GM19025 (cell line): Measurements from ENCODE around the gene CROCC.
A peak's percentile ranks its signal among the peaks of the same experiment; 100 is the strongest.
"Not testable (repeated sequence)": the region's sequence is repeated elsewhere in the genome, so short reads cannot be mapped to it uniquely, and the experiment has no call there.

Experiments
- ATAC-seq: cut with Tn5 transposase; IDR thresholded peaks from one replicate; pipeline ENCODE4 v1.9.1; 2021; ENCODE audit warnings: mild to moderate bottlenecking, low read depth, moderate library complexity; ENCODE audit not compliant: unreplicated experiment

Gene CROCC

DNA sequence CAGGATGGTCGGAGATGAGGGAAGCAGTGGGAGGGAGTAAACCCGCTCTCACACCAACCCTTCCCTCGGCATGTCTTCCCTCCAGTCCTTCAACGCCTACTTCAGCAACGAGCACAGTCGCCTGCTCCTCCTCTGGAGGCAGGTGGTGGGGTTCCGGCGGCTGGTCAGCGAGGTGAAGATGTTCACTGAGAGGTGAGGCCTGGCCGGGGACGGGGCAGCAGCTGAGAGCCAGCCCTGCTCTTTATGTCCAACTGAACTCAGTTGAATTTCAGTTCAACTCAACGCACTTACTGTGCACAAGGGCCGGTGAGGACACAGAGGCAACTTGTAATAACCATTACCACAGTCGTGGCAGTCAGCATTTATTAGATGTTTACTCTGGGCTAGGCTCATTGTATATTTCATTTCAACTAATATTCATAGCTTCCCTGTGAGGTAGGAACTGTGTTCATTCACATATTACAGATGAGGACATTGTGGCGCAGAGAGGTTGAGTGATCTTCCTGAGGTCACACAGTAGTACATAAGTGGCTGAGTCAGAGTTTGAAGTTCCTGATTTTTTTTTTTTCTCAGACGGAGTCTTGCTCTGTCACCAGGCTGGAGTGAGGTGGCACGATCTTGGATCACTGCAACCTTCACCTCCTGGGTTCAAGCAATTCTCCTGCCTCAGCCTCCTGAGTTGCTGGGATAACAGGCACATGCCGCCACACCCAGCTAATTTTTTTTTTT lies 9.6 kb downstream of the CROCC start:
- ATAC-seq: not testable (repeated sequence)

DNA sequence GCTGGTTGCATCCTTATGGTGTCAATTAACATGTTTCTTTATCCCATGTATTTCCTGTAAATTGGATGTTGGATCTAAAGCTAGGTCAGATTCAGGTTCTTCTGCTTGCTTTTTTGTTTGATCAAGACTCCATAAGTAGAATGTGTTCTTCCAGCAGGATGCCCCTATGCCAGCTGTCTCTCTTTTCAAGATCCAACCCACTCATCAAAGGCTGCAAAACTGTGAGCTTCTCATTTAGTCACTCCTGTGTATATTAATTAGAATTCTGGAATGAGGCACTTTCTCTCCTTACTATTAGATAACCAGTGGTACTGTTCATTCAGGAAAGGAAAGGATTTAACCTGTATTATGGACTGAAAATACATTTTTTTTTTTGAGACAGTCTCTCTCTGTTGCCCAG lies 12.2 kb downstream of the CROCC start:
- not testable (repeated sequence) for ATAC-seq

- ATAC-seq: not testable (repeated sequence)
These were observed 14.8 kb downstream of the CROCC start for GRCh38 chr1:16936580-16936979.

- ATAC-seq: no peak
These were observed 16.9 kb downstream of the CROCC start for GRCh38 chr1:16938351-16939321.

- ATAC-seq: not testable (repeated sequence)
These were observed 17.9 kb downstream of the CROCC start for GRCh38 chr1:16939386-16940180.

DNA sequence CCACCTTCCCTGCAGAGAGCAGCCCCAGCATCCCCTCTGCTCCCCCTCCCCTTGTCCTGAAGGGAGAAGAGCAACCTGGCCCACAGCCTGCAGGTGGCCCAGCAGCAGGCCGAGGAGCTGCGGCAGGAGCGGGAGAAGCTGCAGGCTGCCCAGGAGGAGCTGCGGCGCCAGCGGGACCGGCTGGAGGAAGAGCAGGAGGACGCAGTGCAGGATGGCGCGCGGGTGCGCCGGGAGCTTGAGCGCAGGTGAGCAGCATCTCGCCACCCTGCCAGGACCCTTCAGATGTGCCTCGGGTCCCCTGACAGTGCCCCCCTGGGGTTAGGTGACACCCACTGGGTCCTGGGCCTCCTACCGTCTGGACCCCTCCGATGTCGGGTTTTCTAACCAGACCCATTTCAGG lies 22.3 kb downstream of the CROCC start:
- no peak for ATAC-seq

DNA sequence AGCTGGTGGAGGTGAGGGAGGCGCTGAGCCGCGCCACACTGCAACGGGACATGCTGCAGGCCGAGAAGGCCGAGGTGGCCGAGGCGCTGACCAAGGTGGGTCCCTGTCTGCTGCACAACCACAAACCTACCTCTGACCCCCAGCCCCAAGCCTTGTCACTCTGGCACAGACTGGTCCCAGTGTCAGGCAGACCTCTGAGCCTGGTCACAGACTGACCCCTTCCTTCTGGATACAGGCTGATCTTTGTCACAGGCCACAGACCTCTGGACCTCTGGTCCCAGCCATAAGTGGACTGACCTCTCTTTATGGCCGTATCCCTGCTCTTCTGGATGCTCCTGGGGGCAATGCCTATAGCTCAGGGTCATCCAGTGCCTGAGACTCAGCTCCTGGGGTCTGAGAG lies 23.8 kb downstream of the CROCC start:
- ATAC-seq: not testable (repeated sequence)

GRCh38 chr1:16946185-16946584 lies 24.5 kb downstream of the CROCC start:
- ATAC-seq: not testable (repeated sequence)

DNA sequence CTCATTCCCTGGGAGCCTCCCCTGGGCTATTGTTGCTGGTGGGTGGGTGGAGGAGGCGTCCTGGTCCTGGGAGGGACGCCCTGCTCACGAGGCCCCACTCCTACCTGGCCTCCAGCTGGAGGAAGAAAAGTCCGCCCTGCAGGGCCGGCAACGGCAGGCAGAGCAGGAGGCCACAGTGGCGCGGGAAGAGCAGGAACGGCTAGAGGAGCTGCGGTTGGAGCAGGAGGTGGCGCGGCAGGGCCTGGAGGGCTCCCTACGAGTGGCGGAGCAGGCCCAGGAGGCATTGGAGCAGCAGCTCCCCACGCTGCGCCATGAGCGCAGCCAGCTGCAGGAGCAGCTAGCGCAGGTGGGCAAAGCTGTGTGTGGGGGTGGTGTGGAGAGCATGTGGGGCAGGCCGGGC lies 24.9 kb downstream of the CROCC start:
- no peak for ATAC-seq

DNA sequence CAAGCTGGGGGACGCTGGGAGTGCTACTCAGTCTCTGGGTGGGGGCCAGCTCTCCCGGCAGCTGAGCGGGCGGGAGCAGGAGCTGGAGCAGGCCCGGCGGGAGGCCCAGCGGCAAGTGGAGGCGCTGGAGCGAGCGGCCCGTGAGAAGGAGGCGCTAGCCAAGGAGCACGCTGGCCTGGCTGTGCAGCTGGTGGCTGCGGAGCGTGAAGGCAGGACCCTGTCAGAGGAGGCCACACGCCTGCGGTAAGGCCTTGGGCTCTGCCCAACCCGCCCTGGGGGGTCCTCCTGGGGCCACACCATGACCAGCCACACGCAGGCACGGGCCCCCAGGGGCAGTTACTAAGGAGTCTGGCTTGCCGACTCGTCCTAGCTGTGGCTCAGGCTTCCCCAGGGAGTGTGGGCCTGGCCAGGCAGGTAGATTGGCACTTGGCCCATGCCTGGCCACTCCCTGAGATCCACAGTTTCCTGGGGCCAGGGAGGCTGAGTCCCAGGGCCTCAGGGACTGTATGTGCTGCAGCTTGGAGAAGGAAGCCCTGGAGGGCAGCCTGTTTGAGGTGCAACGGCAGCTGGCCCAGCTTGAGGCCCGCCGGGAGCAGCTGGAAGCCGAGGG lies 26.7 kb downstream of the CROCC start:
- not testable (repeated sequence) for ATAC-seq

- ATAC-seq: not testable (repeated sequence)
These were observed 27.3 kb downstream of the CROCC start for GRCh38 chr1:16949026-16949425.

DNA sequence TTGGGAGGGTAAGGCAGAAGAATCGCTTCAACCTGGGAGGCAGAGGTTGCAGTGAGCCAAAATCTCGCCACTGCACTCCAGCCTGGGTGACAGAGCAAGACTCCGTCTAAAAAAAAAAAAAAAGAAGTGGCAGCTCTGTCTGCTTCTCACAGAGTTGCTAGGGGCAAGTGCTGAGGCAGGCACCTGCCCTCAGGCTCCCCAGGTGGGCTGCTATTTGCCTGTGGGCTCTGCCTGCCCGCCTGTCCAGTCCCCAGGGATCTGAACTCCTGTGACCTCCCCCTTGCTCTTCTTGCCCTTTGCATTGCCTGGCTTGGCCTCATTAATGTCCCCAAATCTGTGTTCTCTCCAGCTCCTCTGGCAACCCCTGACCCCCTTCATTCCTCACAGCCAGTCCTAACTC lies 30.6 kb downstream of the CROCC start:
- not testable (repeated sequence) for ATAC-seq

DNA sequence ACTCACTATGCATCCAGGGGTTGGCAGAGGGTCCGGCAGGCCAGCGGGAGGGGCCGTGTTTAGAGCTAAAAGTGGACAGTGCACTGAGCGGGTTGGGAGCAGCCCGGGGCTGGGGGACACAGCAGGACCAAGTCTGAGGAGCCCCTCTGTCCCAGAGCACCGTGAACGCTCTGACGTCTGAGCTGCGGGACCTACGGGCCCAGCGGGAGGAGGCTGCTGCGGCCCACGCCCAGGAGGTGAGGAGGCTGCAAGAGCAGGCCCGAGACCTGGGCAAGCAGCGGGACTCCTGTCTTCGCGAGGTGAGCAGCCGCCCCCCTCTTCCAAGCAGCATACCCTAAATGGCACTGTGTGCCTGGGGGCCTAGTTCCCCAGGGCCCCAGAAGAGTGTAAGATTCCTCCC lies 32.8 kb downstream of the CROCC start:
- no peak for ATAC-seq

- no peak for ATAC-seq
These were observed 33.5 kb downstream of the CROCC start for GRCh38 chr1:16955186-16955585.

- no peak for ATAC-seq
These were observed 35.0 kb downstream of the CROCC start for GRCh38 chr1:16956775-16957174.

- no peak for ATAC-seq
These were observed 36.0 kb downstream of the CROCC start for GRCh38 chr1:16957731-16958130.

DNA sequence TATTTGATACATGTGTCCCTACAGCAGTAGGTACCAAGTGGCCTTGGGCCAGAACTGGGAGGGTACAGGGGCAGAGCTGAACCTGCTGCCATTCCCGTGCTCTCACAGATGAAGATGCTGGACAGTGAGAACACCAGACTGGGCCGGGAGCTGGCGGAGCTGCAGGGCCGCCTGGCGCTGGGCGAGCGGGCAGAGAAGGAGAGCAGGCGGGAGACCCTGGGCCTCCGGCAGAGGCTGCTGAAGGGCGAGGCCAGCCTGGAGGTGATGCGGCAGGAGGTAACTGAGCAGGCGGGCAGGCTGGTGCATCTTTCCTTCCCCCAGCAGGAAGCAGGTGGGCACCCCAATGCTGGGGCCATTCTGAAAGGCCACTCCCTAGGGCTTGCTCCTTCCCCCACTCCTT lies 36.7 kb downstream of the CROCC start:
- no peak for ATAC-seq

GRCh38 chr1:16960560-16961296 lies 39.0 kb downstream of the CROCC start:
- peak; percentile 70 for ATAC-seq

GRCh38 chr1:16961297-16962133 lies 39.8 kb downstream of the CROCC start:
- ATAC-seq: no peak
